ENCODE measurements around the gene PPP1R7.

Gene PPP1R7

GRCh38 chr2:241134711-241135110 lies 15.6 kb upstream of the PPP1R7 start:
- H3K4me3 ChIP-seq (ENCODE audit: low read depth, low read length) = no peak overlapping the region
- no peak for TF ChIP-seq CTCF (IDR thresholded peaks at IDR 0.05; ENCODE audit: borderline replicate concordance, insufficient read depth, low read depth, low read length)

GRCh38 chr2:241135737-241136136 lies 14.5 kb upstream of the PPP1R7 start:
- TF ChIP-seq CTCF (IDR thresholded peaks at IDR 0.05; ENCODE audit: borderline replicate concordance, insufficient read depth, low read depth, low read length) = no peak

GRCh38 chr2:241136191-241136590 lies 14.1 kb upstream of the PPP1R7 start:
- TF ChIP-seq CTCF (IDR thresholded peaks at IDR 0.05; ENCODE audit: borderline replicate concordance, insufficient read depth, low read depth, low read length) = no peak
- H3K4me3 ChIP-seq (ENCODE audit: low read depth, low read length) = no peak overlapping the region

More at GRCh38 chr2:241135737-241136136, 14.5 kb upstream of the PPP1R7 start:
- H3K4me3 ChIP-seq (ENCODE audit: low read depth, low read length) = no peak overlapping the region

- TF ChIP-seq CTCF (IDR thresholded peaks at IDR 0.05; ENCODE audit: borderline replicate concordance, insufficient read depth, low read depth, low read length) = no peak
- H3K4me3 ChIP-seq (ENCODE audit: low read depth, low read length) = no peak overlapping the region
Measured at GRCh38 chr2:241136661-241137260, 13.5 kb upstream of the PPP1R7 start.

GRCh38 chr2:241137276-241138190 lies 12.7 kb upstream of the PPP1R7 start:
- no peak overlapping the region for H3K4me3 ChIP-seq (ENCODE audit: low read depth, low read length)
- no peak for TF ChIP-seq CTCF (IDR thresholded peaks at IDR 0.05; ENCODE audit: borderline replicate concordance, insufficient read depth, low read depth, low read length)

- no peak for TF ChIP-seq CTCF (IDR thresholded peaks at IDR 0.05; ENCODE audit: borderline replicate concordance, insufficient read depth, low read depth, low read length)
- H3K4me3 ChIP-seq (ENCODE audit: low read depth, low read length) = no peak overlapping the region
Measured at GRCh38 chr2:241138471-241138870, 11.8 kb upstream of the PPP1R7 start.
